GM18858 (cell line): ENCODE results near the gene ZNF185.

Experiments used
- ATAC-seq: cut with Tn5 transposase; IDR thresholded peaks from one replicate; pipeline ENCODE4 v1.9.1; 2021; ENCODE audit not compliant: unreplicated experiment

Gene ZNF185

GRCh38 chrX:152915541-152916241, 17.8 kb downstream of the ZNF185 start:
- ATAC-seq = peak; percentile 75

DNA sequence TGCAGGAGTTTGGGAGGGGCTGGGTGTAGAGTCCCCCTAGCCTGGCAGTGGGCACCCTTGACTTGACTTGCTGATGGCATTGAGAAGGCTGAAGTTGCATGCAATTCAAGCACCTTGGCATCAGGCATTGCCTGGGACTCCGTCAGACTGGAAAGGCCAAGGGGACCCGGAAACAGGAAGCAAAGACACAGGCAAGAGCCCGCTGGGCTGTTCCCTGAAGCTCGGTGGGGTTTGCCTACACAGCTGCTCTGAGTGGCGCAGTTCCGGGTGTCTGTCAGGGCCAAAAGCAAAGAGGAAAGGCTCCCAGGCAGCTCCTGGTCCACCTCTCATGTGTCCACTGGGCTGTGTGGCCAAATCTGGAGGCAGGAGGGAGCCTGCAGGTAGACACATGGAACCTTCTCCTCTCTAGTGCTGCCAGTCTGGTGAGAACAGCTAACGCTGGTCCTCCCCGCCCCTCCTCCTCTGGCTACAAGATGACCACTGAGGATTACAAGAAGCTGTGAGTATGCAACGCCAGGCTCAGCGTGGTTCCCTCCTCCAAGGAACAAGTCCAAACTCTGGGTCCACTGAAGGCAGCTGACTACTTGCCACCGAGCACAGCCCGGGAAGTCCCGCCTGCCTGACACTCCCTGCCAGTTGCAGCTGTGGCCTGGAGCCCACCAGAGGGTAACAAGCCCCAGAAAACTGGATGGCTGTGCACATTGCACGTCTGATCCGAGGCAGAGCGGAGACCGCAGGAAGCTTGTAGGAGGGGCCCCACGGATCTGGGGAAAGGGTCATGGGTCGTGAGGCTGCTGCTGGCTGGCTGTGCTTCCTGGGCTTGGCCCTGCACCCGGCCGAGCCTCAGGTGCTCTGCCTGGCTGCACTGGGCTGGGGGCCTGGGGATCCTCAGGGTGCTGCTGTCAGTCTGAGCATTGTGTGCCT, 20.1 kb downstream of the ZNF185 start:
- no peak for ATAC-seq

GRCh38 chrX:152918707-152919106, 20.8 kb downstream of the ZNF185 start:
- ATAC-seq = no peak

- ATAC-seq = no peak
Measured at GRCh38 chrX:152923599-152923998, 25.7 kb downstream of the ZNF185 start.

DNA sequence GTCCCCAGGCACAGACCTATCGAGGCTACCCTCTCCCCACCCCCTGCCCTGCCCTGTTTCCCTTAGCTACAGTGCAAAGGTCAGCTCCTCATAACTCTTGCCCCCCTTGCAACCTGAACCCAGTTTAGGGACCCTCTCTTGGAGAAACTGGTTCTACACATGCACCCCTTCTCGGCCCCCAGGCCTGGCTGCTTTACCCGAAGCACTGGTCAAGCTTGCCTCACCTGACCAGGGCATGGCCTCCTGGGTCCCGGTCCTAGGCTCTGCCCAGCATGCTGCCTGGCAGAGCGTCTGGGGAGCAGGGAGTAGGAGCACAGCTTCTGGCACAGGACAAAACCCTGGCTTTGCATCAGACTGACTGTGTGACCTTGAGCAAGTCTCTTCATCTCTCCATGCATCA, 28.0 kb downstream of the ZNF185 start:
- ATAC-seq = no peak

GRCh38 chrX:152926279-152926678, 28.4 kb downstream of the ZNF185 start:
- peak; percentile 73 for ATAC-seq

DNA sequence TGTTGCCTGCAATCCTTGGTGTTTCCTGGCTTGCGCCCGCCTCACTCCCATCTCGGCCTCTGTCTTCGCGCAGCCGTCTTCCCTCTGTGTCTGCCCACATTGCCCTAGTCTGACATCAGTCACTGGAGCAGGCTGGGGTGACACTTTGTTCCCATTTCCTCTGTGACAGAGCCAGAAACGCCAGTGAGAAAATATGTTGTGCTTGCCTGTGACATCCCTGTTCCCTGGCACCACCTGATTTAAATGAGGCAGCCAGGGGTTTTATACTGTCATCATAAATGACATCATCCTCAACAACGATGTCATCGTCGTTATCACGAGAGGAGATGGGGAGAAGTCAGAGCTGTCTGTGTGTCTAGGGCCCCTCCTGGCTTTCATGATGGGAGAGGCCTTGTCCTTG, 29.1 kb downstream of the ZNF185 start:
- ATAC-seq = no peak

- no peak for ATAC-seq
Measured at GRCh38 chrX:152927858-152928760, 30.2 kb downstream of the ZNF185 start.

- no peak for ATAC-seq
Measured at GRCh38 chrX:152928761-152929400, 31.0 kb downstream of the ZNF185 start.

DNA sequence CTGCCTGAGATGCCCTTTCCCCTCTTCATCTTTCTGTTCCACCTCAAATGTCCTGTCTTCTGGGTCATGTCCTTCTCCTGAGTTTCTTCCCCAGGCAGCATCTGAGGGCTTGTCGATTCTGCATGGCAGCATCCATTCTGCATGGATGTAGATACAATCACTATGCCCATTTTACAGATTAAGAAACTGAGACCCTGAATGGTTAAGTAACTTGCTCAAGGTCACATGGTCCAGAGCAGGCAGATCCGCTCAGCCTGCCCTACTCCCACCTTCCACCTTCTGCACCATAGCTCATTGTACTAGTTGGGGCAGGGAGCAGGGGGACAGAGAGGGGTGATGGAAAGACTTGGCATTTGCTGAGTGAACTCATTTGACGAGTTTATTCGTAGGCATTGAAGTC, 32.0 kb downstream of the ZNF185 start:
- ATAC-seq = no peak

- ATAC-seq = no peak
Measured at GRCh38 chrX:152930516-152930915, 32.6 kb downstream of the ZNF185 start.

DNA sequence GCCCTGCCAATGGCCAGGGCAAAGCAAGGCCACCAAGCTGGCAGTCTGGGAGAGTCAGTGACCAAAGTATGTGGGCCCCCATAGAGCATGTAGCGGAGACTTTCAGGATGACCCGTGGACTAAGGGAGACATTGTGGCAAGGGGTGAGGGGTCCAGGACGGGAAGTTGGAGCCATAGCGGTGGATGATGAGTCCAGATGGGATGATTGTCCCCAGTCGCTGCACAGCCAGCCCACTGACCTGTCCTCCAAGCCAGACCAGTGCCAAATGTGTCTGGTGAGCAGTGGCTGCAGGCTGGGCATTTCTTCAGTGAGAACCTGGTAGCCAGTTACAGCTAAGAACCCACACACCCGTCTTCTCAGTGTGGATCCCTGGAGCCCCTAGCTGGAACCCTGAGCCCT, 34.3 kb downstream of the ZNF185 start:
- ATAC-seq = no peak

GRCh38 chrX:152932598-152933175, 34.8 kb downstream of the ZNF185 start:
- ATAC-seq = no peak

GRCh38 chrX:152936306-152936705, 38.4 kb downstream of the ZNF185 start:
- no peak for ATAC-seq

- ATAC-seq = no peak
Measured at GRCh38 chrX:152937236-152937635, 39.4 kb downstream of the ZNF185 start.

GRCh38 chrX:152941328-152942076, 43.6 kb downstream of the ZNF185 start:
- ATAC-seq = peak; percentile 80

DNA sequence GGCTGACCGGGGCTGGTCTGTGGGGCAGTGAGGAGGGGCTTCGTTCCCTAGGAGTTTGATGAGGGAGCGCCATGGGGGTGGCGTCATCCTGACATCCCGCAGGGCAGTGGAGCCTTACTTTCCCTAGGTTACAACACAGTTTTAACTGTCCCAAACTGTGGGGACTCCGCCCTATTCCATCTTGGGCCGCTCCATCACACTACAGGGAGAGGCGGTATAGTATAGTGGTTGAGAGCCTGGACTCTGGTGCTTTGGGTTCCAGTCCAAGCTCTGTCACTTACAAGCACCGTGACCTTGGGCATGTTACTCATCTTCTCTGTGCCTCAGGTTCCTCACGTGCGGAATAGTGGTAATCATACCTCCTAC, 44.2 kb downstream of the ZNF185 start:
- ATAC-seq = no peak

GRCh38 chrX:152943826-152944225, 46.0 kb downstream of the ZNF185 start:
- ATAC-seq = no peak
